Measurements from ENCODE around the gene NHS.

- TF ChIP-seq POLR2A (IDR thresholded peaks at IDR 0.05; ENCODE audit: borderline replicate concordance, extremely low read depth, insufficient read depth, insufficient read length) (no peak), CTCF (IDR thresholded peaks at IDR 0.05 in 2 of 3, conservative IDR thresholded peaks at IDR 0.05 in 1 of 3; ENCODE audit: borderline replicate concordance in 1 of 3, insufficient read depth in 1 of 3, low read depth in 2 of 3, low read length in 2 of 3) (no peak), ZFX (IDR thresholded peaks at IDR 0.05) (no peak), RAD21 (IDR thresholded peaks at IDR 0.05; ENCODE audit: low read depth) (no peak)
Observed at GRCh38 chrX:17705211-17705610, 330.2 kb downstream of the NHS start.
